GM21528 (cell line): ENCODE data around the gene SNRNP200.
"Not testable (repeated sequence)": the region's sequence is repeated elsewhere in the genome, so short reads cannot be mapped to it uniquely, and the experiment has no call there.

Source experiments
- ATAC-seq: cut with Tn5 transposase; IDR thresholded peaks from one replicate; pipeline ENCODE4 v1.9.1; 2021; ENCODE audit warnings: mild to moderate bottlenecking, moderate library complexity; ENCODE audit not compliant: unreplicated experiment, low FRiP score

Gene SNRNP200

GRCh38 chr2:96276787-96277499 lies 28.4 kb downstream of the SNRNP200 start:
- no peak for ATAC-seq

GRCh38 chr2:96274355-96275056 lies 30.8 kb downstream of the SNRNP200 start:
- ATAC-seq = no peak

- no peak for ATAC-seq
Observed at GRCh38 chr2:96273763-96274162, 31.6 kb downstream of the SNRNP200 start.

- ATAC-seq = no peak
Observed at GRCh38 chr2:96271995-96272394, 33.4 kb downstream of the SNRNP200 start.

GRCh38 chr2:96267159-96267971 lies 38.0 kb downstream of the SNRNP200 start:
- ATAC-seq = no peak

GRCh38 chr2:96265840-96266679 lies 39.3 kb downstream of the SNRNP200 start, which contains the start of the genes CIAO1 and TMEM127:
Gene CIAO1, plus strand, starts transcription at chr2:96266225. Its CDS starts 126 bp downstream, at chr2:96266351.
Gene TMEM127, minus strand, starts transcription at chr2:96265997. Its CDS starts 616 bp downstream, at chr2:96265381.
- ATAC-seq = peak; percentile 91

GRCh38 chr2:96265349-96265839 lies 40.0 kb downstream of the SNRNP200 start:
- ATAC-seq = peak; percentile 25

- ATAC-seq = peak; percentile 9
Observed at GRCh38 chr2:96264656-96265348, 40.5 kb downstream of the SNRNP200 start.

- ATAC-seq = no peak
Observed at GRCh38 chr2:96264086-96264485, 41.3 kb downstream of the SNRNP200 start.

GRCh38 chr2:96262306-96262705 lies 43.0 kb downstream of the SNRNP200 start:
- no peak for ATAC-seq

GRCh38 chr2:96261328-96262003 lies 43.9 kb downstream of the SNRNP200 start:
- no peak for ATAC-seq

GRCh38 chr2:96260387-96261260 lies 44.7 kb downstream of the SNRNP200 start:
- no peak for ATAC-seq

GRCh38 chr2:96259497-96259921 lies 45.8 kb downstream of the SNRNP200 start:
- ATAC-seq = no peak

GRCh38 chr2:96258166-96259022 lies 47.0 kb downstream of the SNRNP200 start:
- ATAC-seq = no peak

GRCh38 chr2:96257744-96258143 lies 47.6 kb downstream of the SNRNP200 start:
- not testable (repeated sequence) for ATAC-seq

- no peak for ATAC-seq
Observed at GRCh38 chr2:96256611-96257113, 48.7 kb downstream of the SNRNP200 start.

- no peak for ATAC-seq
Observed at GRCh38 chr2:96254571-96254970, 50.8 kb downstream of the SNRNP200 start.
